ENCODE results near the gene GALNT3.

GALNT3 gene

GRCh38 chr2:165814473-165814872, 20.4 kb upstream of the GALNT3 start:
- TF ChIP-seq CTCF (IDR thresholded peaks at IDR 0.05; ENCODE audit: borderline replicate concordance, insufficient read depth, low read depth, low read length), result no peak

DNA sequence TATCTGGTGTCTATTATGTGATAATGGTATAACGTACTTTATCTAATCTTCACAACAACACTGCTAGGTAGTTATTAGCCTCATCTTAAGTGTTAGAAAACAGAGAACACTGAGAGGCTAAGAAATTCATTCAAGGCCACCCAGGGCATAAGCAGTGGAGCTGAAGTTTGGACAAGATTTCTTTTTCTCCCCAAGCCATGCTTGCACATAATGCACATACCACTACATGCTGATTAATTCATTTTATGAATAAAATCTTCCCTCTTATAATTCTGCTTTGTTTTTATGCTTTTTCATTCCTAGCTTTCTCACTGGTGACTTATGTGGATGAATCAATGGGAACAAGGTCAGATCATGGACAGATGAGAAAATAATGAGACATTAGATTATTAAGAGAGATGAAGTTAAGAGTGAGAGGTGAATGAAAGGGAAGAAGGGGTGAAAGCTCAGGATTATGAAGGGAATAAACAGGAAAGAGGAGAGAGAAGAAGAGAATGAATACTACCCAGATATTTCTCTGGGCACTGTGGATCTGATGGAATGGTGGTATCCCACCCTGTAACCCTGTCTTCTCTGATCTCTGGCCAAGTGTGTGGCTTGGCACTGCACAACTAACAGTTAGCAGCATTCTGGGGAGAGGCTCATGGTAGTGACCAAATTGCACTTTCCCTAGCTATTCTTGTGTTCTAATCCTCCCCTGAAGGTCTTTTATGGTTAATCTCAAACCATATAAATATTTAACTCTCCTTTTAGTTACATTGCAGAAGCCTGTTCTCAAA, 17.7 kb upstream of the GALNT3 start:
- H3K4me3 ChIP-seq (ENCODE audit: low read depth, low read length), result no peak overlapping the region
- TF ChIP-seq CTCF (IDR thresholded peaks at IDR 0.05; ENCODE audit: borderline replicate concordance, insufficient read depth, low read depth, low read length), result no peak

More at GRCh38 chr2:165814473-165814872, 20.4 kb upstream of the GALNT3 start:
- H3K4me3 ChIP-seq (ENCODE audit: low read depth, low read length), result no peak overlapping the region

DNA sequence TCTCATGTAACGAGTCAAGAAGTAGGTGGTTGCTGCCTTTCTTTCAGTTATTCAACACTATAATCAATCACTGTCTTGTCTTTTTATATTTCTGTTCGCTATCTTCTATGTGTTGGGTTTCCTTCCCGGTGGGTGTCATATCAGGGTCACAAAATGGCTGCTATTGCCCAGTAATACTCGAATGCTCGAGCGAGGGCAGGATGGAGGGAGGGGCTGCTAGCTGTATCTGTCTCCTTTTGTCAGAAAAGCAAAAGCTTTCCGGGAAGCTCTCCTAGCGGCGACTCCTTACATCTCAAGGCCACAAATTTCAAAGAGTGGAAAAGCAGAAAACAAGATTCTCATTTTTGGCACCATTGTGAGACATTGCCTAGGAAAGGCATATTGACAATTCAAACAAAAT, 16.4 kb upstream of the GALNT3 start:
- TF ChIP-seq CTCF (IDR thresholded peaks at IDR 0.05; ENCODE audit: borderline replicate concordance, insufficient read depth, low read depth, low read length), result no peak
- no peak overlapping the region for H3K4me3 ChIP-seq (ENCODE audit: low read depth, low read length)

DNA sequence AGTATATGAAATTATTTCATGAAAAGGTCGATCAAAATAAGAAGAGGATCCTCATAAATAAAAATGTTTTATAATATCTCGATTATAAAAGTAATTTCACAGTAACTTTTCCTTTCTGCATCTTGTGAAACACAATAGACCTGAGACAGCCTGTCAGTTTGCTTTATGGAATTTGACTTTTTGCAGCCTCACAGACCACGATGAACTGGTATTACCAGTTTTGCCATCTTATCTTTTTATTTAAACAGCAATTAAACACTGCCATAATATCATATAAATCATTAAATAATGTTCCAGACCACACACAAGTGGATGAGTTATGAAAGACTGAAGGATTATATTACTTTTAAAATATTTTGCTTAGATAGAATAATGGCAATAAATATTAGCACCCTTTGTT, 10.7 kb upstream of the GALNT3 start:
- no peak overlapping the region for H3K4me3 ChIP-seq (ENCODE audit: low read depth, low read length)
- TF ChIP-seq CTCF (IDR thresholded peaks at IDR 0.05; ENCODE audit: borderline replicate concordance, insufficient read depth, low read depth, low read length), result no peak

- H3K4me3 ChIP-seq (ENCODE audit: low read depth, low read length), result no peak overlapping the region
- no peak for TF ChIP-seq CTCF (IDR thresholded peaks at IDR 0.05; ENCODE audit: borderline replicate concordance, insufficient read depth, low read depth, low read length)
Measured at GRCh38 chr2:165803123-165803760, 9.2 kb upstream of the GALNT3 start.

DNA sequence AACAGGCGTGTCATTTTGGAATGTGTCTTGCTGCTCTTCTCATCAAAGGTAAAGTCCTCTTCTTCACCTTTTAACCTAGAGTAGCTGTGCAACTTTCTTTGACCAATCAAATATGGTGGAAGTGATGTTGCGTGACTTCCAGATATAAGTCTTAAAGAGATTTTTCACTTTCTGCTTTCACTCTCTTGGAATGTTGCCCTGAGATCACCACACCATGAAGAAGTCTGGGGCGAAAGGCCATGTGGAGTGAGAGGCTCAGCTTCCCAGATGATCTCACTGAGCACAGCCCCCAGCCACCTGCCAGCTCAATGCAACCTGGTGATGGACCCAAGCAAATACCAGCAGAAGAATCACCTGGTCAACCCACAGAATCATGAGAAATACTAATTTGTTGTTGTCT, 7.1 kb upstream of the GALNT3 start:
- no peak overlapping the region for H3K4me3 ChIP-seq (ENCODE audit: low read depth, low read length)
- no peak for TF ChIP-seq CTCF (IDR thresholded peaks at IDR 0.05; ENCODE audit: borderline replicate concordance, insufficient read depth, low read depth, low read length)
